HS-5 (cell line): ENCODE results near the gene MGAM2.
A peak's percentile ranks its signal among the peaks of the same experiment; 100 is the strongest.

Experiments
- DNase-seq: peaks from one replicate; pipeline ENCODE4 v3.0.0-alpha.2; 2012; ENCODE audit warnings: low read depth

Gene MGAM2

DNA sequence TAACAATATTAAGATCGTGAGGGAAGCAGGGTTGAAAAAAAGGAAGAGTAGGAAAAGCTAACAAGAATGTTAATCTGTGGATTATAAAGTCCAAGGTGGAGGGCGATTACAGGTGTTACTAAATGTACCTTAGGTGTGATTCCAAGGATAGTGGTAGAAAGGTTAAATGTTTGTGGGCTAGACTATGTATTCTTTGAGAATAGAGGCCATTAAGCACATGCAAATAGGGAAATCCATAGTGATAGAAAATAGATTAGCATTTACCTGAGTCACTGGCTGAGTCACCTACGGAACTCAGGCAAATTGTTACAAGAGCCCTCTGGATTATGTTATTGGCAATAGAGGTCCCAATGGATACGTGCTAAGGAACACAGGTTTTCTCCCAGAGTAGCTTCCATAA lies 9.0 kb downstream of the MGAM2 start:
- no peak for DNase-seq

DNA sequence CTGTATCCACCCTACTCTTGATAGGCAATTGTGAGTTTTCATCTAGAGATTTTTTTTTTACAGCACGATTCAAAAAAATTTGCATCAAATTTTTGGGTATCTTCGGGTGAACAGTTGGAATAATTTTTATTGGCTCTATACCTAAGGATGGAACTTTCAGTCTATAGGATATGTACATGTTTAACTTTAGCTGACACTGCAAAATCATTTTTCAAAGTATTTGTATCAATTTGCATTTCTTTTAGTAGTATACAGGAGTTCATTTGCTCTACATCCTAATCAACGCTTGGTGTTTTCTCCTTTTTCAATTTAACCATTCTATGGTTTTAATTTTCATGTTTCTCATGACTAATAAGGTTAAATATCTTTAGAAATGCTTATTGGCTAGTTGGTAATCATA lies 11.7 kb downstream of the MGAM2 start:
- no peak for DNase-seq

DNA sequence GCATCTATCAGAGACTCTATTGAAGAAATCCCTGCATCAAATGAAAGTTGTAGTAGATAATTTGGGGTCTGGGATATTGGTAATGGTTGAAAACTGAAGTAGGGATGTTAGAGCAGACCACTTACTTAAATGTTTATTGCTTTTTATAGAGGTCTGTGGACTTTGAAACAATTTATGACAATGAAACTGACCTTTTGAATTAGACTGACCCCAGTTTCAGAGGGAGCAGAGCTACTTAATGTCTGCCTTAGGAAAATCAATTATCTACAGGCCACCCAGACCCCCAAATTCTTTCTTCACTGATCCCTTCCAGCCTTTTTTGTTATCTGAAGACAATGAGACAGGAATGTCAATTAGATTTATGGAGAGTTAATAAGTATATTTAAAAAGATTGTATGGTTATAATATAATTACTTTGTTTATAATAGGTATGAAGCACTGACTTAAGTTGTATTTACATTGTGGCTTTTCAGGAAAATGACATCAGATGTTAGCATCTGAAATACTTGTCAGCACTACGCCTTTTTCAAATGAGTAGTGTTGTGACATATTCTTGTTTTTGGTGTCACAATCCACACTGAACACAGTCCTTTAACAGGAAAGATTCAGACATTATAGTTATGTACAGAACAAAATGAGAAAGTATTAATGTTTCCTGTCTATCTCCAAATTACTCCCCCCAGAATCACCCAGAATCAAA lies 13.9 kb downstream of the MGAM2 start:
- no peak for DNase-seq

DNA sequence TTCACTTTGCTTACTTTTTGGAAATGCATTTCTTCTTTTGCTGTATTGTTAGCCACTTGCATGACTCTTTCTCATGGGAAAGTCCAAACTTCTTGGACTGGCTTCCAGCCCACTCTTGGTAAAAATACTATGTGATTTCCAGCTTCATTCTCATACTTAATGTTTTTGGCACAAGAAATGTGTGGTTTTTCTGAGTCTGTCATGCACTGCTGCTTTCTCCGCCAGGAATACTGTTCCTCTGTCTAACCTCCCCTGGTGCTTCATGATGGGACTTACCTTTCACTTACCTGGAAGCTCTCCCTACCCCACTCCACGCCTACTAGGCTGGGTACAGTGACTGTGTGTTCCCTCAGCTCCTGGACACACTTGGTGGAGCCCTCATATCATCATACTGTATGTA lies 18.7 kb downstream of the MGAM2 start:
- no peak for DNase-seq

DNA sequence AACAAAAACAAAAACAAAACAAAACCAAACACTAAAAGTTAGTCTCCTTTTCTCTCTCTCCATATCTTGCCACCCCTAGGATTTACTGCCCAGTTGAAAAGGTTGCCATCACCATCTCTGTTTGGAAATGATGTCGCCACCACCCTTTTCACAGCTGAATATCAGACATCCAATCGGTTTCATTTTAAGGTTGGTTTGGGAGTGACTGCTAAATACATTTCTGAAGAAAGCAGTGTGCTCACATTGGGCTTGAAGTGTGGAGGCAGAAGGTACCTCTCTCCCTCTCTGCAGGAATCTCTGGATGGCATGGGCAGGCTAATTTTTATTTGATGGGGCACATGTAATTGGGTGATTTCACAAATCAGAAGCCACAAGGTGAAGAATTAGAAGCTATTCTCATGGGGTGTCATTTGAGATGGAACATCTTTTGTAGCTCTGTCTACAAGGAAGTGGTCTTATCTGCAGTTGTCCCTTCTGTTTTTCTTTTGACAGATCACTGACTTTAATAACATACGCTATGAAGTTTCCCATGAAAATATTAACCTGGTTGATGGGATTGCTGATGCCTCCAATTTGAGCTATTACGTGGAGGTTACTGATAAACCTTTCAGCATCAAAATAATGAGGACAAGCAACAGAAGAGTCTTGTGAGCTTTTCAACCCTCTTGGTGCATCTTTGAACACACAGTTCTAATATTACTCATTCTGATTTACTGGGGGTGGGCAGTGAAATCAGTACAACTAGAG lies 20.1 kb downstream of the MGAM2 start:
- no peak for DNase-seq

DNA sequence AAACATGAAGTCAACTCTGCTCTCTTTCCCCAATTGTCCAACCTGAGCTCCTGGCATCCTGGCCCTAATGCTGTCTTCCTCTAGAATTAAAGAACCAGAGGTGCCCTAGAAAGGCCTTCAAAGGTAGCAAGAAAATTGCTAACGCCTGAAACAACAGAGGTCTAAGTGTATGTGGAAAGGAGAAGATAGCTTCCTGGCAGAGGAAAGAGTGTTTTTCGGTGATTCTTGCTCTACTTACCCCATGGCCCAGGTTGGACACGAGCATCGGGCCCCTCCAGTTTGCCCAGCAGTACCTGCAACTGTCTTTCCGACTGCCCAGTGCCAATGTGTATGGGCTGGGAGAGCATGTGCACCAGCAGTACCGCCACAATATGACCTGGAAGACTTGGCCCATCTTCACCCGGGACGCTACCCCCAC lies 22.2 kb downstream of the MGAM2 start:
- no peak for DNase-seq

DNA sequence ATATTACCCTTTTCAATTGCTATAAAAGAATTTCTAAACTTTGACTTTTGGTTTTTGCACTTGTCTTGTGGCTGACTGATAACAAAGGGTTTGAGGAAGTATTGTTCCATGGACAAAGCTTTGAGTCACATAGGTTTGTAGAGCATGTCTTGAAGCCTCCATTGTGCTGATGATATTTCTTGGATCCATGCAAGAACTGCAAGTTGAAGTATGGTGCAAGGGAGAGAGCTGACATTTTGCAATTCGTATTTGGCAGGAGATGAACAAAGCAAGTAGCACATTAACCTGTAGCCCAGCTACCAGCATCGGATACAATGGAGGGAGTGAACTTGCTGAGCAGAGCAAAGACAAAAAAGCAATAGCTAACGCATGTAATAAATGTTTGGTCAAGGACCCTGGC lies 23.4 kb downstream of the MGAM2 start:
- no peak for DNase-seq

DNA sequence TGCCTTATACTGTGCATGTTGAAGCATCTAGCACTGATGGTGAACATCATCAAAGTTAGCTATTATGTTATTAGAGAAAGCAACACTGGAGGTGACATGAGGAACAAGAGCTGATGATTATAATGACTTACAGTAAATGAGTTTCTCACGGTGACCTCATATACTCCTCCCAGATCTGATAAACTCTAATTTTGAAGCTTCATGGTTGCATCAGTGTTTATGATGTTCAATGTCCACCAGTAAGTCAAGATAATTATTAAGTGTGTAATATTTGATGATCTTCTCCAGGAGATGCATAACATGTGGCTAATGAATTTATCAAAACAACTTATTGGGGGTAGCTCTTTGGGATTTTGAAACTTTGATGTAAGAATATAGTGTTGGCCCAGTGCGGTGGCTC lies 27.5 kb downstream of the MGAM2 start:
- no peak for DNase-seq

DNA sequence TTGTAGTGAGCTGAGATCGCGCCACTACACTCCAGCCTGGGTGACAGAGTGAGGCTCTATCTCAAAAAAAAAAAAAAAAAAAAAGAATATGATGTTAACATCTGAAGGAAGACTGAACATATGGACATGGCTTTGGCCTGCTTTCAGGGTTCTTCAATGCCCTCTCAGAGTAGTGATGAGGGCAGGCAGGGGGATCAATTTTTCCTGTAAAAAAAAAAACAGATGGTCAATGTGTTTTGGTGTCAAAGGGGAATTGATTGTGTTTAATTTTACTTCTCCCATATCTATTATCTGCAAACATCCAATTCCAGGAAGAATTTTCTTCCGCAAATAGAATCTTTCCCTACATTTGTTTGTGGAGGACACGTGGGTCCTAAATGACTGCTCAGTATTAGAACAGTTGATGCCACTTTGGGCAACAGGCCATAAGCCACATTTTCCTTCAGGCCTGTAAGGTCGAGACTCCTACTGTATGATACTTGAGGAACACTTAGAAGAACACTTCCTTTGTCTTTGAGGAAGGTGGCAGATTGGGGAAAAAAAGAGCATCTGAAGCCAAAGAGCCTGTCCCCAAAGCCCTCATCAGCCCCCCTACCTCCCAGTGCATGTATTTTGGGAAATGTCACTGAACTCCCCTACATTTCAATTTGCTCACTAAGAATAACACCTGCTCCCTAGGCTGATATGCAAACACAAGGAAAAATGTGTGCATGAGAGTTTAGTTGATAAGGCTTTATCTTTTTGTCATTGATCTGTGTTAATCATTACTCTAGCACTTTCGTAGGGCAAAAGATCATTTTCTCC lies 28.3 kb downstream of the MGAM2 start:
- DNase-seq: no peak

DNA sequence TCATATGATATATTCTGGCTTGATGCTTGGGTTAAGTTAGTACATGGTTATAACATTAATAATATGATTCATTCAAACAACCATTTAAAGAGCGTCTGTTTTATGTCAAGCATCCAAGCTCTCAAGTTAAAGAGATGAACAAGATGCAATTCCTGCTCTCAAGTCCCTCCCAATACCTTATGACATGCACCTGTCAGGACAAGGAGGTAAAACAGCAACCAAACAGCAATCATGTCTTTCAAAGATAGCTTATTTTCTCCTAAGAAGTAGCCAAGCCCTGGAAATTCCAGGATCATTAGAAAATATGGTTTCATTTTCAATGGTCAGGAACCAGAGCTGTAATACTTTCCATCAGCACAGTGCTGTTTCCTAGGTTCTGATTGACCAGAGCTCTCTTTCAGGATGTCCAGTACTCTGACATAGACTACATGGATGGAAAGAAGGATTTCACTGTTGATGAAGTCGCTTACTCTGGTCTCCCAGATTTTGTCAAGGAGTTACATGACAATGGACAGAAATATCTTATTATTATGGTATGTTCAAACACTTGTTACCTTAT lies 29.0 kb downstream of the MGAM2 start:
- DNase-seq: no peak

DNA sequence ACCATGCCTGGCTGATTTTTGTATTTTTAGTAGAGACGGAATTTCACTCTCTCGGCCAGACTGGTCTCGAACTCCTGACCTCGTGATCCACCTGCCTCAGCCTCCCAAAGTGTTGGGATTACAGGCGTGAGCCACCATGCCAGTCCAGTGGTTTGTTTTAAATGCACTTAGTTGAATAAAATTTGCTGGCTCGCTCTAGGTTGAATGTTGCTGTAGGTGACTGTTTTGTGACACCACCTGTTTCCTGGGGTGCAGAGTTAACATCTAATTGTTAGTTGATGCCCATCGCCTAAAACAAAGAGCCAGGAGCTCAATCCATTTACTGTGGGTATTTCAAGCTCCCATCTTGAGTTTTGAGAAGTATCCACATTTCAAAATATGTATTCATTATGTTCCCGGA lies 31.2 kb downstream of the MGAM2 start:
- no peak for DNase-seq

DNA sequence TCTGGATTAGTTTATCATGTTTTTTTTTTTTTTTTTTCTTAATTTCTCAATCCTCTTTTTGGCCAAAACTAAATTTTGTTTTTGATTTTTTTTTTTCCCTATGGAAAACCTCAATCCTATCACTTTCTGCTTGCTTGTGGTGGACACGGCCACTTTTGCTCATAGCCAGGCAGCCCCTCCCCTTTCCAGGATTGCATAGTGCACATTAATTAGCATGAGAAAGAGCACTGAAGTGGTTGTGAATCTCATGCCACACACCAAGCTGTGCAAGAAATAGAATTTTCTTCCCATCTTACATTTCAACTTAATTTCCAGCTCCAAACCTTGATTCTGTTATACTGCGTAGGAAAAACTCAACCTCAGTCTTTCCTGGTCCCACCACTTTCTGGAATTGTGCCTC lies 34.6 kb downstream of the MGAM2 start:
- DNase-seq: no peak

DNA sequence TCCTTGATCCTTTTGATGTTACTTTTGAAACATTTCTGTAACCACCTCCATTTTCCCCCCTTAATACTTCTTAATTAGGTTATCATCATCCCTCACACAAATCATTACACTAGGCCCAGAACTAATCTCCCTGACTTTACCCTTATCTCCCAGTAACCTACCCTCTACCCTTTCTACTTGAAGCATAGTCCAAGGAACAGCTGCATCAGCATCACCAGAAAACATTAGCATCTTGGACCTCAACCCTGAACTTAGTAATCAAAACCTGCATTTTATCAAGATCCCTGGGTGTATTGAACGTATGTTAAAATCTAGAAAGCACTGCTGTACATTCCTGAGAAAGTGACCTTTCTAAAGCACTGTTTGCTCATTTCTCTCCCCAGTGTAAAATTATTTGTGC lies 38.8 kb downstream of the MGAM2 start:
- DNase-seq: no peak

DNA sequence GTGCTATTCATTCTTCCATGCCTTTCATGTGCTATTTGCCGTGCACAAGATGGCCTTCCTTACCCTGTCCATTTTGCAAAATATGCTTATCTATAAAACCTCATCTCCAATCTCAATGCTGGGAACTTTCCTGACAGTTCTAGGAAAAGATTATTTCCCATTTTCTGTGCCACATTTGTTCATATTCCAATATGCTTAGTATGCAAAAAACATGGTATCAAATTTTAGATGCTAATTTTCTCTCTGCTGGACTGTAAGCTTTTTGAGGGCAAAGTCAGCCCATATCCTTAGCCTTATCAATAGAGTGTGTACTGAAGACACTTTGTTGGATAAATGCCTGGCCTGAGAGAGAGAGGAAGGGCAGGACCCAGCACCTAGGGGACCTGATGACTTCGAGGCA lies 39.4 kb downstream of the MGAM2 start:
- no peak for DNase-seq

DNA sequence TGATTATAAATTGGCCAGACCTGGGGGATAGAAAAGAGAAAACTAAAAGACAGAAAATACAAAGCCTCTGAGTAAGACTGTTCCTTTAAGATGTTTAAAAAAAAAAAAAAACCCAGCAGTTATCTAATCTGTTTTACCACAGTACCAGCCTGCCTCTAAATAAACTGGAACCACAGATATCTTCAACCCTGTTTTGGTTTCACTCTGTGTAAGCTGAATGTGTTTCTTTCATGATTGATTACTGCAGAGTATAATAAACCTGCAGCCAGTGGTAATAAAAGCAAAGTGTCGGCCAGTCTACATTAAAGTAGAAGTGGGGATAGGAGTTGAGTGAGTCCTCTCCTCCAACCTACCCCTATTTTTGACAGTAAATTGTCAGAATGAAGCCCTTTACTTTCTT lies 40.6 kb downstream of the MGAM2 start:
- no peak for DNase-seq

DNA sequence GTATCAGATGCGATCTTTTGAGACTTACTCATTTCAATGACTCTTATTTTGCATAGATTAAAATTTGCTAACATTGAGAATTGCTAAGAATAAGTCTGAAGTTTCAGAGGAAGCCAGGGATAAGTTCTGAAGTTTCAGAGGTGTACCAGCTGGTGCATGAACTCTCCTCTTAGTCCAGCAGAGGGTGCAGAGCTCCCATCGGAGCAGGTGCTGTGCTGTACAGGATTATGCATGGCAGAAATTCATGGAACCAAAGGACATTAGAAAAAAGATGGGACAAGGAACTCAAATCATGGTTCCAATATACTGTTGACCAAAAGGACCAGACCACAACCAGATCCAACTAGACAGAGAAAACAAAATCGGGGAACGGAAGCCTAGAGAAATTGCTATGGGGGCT lies 41.9 kb downstream of the MGAM2 start:
- DNase-seq: peak; percentile 4

DNA sequence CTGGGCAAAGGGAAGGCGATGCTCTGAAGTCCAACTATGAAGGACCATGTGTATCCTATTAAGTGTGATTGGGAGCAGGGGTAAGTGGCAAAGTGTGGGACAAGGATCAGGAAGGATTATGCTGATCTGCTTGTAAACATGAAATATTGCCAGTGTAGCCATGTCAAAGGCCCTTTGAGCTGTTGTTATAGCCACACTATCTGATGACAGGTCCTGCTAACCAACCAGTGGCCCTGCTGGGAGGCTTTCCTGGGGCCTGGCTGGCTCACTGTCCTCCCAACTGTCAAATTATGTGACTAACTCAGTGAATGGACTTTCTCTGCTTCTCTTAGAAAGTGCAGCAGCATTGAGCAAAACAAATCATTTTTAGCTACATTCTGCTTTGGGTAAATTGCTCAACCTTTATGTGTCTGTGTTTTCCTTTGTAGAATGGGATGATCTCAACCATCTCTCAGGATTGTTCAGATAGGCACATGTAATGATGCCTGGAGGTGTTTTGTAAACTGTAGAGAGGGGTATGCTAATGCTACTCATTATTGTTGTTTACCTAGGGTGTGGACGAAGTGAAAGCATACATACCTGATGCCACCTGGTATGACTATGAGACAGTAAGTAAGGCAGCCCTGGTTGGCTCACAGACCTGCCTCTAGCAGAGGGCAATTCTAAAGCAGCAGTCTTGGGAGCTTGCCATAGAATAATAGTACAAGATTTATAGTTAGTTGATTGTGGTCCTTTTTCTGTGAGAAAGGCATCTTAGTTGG lies 47.4 kb downstream of the MGAM2 start:
- DNase-seq: no peak

DNA sequence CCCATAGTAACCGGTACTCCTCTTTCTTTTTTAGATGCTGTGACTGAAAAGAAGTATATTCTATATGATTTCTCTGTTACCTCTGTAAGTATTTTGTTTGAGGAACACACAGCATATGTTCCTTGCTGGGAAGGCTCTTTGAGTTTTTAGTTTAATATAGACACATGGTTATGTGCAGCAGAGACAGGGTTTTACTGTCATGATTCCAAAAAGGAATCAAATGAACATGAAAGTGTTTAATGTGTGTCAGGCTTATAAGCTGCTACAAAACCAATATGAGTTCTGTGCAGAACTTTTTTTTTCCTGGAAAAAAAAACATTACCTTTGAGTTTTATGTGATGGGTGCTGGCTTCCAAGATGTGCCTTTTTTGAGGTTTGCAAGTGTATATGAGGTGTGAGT lies 50.4 kb downstream of the MGAM2 start:
- no peak for DNase-seq

DNA sequence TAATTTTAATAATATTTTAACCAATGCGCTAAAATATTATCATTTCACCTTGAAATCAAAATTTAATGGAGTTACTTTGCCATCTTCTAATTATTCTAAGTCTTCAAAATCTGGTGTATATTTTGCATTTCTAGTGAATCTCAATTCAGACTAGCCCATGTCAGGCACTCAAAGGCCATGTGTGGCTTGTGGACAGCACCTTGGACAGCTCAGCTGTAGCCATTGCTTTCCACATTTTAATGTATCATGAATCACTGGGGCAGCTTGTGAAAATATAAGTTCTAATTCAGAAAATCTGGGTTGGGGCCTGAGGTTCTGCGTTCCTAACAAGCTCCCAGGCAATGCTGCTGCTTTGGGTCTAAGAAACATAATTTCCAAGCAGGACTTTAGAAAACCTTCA lies 57.2 kb downstream of the MGAM2 start:
- DNase-seq: no peak

DNA sequence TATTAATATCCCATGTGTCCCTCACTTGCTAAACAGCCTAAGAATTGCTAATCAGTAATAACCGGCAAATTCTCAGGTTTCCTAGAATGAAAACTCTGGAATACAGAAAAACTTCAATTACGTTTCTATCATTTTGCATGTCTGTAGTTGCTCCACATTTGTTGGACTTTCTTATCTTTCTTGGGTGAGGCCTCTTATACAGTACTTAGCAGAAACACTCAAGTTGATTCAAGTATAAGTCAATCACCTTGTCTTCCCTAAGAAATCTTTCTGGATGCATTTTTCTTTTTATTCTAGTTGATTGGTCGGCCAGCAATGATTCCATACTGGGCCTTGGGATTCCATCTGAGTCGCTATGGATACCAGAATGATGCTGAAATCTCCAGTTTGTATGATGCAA lies 61.4 kb downstream of the MGAM2 start:
- no peak for DNase-seq

DNA sequence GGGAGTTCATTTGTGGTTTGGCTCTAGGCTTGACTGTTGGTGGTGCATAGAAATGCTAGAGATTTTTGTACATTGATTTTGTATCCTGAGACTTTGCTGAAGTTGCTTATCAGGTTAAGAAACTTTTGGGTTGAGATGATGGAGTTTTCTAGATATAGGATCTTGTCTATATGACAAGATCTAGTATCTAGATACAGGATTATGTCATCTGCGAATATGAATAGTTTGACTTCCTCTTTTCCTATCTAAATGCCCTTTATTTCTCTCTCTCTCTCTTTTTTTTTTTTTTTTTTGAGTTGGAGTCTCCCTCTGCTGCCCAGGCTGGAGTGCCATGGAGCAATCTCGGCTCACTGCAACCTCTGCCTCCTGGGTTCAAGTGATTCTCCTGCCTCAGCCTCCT lies 62.9 kb downstream of the MGAM2 start:
- no peak for DNase-seq

DNA sequence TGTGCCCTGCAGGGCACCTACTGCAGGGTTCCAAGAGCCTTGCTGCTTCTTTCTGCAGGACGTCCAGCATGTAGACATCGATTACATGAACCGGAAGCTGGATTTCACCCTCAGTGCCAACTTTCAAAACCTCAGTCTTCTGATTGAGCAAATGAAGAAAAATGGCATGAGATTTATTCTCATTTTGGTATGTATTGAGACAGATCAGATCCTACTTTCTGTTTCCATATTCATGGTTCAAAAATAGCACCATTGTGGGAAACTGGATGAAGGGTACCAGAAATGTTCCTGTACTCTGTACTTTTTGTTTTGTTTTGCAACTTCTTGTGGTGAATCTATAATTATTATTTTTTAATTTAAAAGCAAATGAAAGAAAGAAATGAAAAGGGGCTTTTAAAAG lies 64.1 kb downstream of the MGAM2 start:
- no peak for DNase-seq
